Hematopoietic multipotent progenitor cell (in vitro differentiated cells): ENCODE measurements around the gene ABITRAM. TPM values are rescaled to one million over a fixed set of nuclear protein-coding genes. Genes with fewer than 3 reads are reported as not detected.

ENCODE experiments used
- DNase-seq, 3 donors: peaks; one replicate each; pipeline ENCODE4 v3.0.0-alpha.2; 2011 to 2015; ENCODE audit warnings: low read depth in 2 of 3, low spot score in 2 of 3
- total RNA-seq: library from RNA; depleted of rRNA; stranded (reverse); fragments of >200 nt; gene quantifications from one replicate; pipeline ENCODE4 v1.2.3, GENCODE V29; 2012

The ABITRAM gene
- total RNA-seq, 1 donor = 4.8 TPM

DNA sequence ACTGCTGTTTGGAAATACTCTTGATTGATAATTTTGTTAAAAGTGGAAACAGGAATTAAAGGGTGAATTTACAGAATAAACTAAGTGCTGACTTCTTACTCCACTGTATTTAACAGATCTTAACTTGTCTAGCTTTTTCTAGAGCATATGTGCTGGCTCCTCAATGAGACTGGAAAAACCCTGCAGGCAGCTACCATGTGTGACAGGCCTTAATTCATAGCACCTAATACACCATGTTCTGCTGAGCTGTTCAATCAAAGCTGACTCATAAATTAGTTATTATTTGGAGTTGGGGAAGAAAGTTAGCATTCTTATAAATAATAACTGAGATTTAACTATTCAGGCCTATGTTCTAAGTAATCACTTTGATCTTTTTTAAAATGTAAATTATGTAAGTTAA lies 49.7 kb downstream of the ABITRAM start:
- DNase-seq = no peak

Other genes starting within 250 kb of the ABITRAM start
- gene ACTL7B, start 78.4 kb upstream of the ABITRAM start, total RNA-seq = under 0.01 TPM
- not detected for gene ACTL7A, start 72.1 kb upstream of the ABITRAM start, total RNA-seq
- gene ELP1, start 276 bp upstream of the ABITRAM start, total RNA-seq = 17.2 TPM
- 1.6 TPM for gene CTNNAL1, start 79.1 kb downstream of the ABITRAM start, total RNA-seq
- gene TMEM245, start 185.5 kb downstream of the ABITRAM start, total RNA-seq = 25.3 TPM
- gene FRRS1L, start 232.8 kb downstream of the ABITRAM start, total RNA-seq = under 0.01 TPM